Thymus (tissue), 11 donors: ENCODE data around the gene RERE. TPM values are rescaled to one million over a fixed set of nuclear protein-coding genes. Genes with fewer than 3 reads are reported as not detected.

Experiments
- DNase-seq, 9 donors: peaks; one replicate each; pipeline ENCODE4 v3.0.0-alpha.2; 2013; ENCODE audit warnings: low spot score in 9 of 9, low read depth in 6 of 9, missing footprints in 1 of 9
- H3K27ac ChIP-seq, 2 donors: one replicate each; pipeline ENCODE4 v1.5.1; 2013; ENCODE audit warnings: control low read depth in 1 of 2, low read depth in 1 of 2, low read length in 1 of 2, mild to moderate bottlenecking in 1 of 2, moderate library complexity in 1 of 2
- H3K27me3 ChIP-seq, 2 donors: one replicate each; pipeline ENCODE4 v1.5.1; 2013; ENCODE audit warnings: low read length in 1 of 2; ENCODE audit not compliant: control insufficient read depth in 2 of 2, insufficient read depth in 1 of 2
- H3K36me3 ChIP-seq, 2 donors: one replicate each; pipeline ENCODE4 v1.5.1; 2013; ENCODE audit warnings: low read length in 1 of 2, mild to moderate bottlenecking in 1 of 2, moderate library complexity in 1 of 2; ENCODE audit not compliant: control insufficient read depth in 2 of 2, insufficient read depth in 2 of 2
- H3K4me1 ChIP-seq, 2 donors: one replicate each; pipeline ENCODE4 v1.5.1; 2013; ENCODE audit warnings: low read length in 2 of 2; ENCODE audit not compliant: control insufficient read depth in 2 of 2, insufficient read depth in 2 of 2
- H3K4me3 ChIP-seq, 2 donors: one replicate each; pipeline ENCODE4 v1.5.1; 2013; ENCODE audit warnings: low read length in 2 of 2, control low read depth in 1 of 2, mild to moderate bottlenecking in 1 of 2
- H3K9me3 ChIP-seq, 2 donors: one replicate each; pipeline ENCODE4 v1.5.1; 2013; ENCODE audit warnings: low read length in 1 of 2, mild to moderate bottlenecking in 1 of 2; ENCODE audit not compliant: control insufficient read depth in 2 of 2, insufficient read depth in 1 of 2
- WGBS: extraction: QIAGEN DNeasy Blood & Tissue Kit; methylation state at CpG from one replicate; pipeline ENCODE4 v1.1.7; 2013; 5-methylcytosine and 5-hydroxymethylcytosine counted together
- polyA plus RNA-seq: library from polyadenylated mRNA; stranded (reverse); fragments of 200-250 nt; gene quantifications from one replicate; pipeline ENCODE4 v1.2.3, GENCODE V29; 2013
- total RNA-seq: library from RNA; stranded (reverse); fragments of 120-200 nt; gene quantifications from one replicate; pipeline ENCODE4 v1.2.4, GENCODE V29; 2013
- donor health status: healthy.

Gene RERE
- total and polyA plus RNA-seq, 2 donors, result 22.9 to 37.7 TPM

DNA sequence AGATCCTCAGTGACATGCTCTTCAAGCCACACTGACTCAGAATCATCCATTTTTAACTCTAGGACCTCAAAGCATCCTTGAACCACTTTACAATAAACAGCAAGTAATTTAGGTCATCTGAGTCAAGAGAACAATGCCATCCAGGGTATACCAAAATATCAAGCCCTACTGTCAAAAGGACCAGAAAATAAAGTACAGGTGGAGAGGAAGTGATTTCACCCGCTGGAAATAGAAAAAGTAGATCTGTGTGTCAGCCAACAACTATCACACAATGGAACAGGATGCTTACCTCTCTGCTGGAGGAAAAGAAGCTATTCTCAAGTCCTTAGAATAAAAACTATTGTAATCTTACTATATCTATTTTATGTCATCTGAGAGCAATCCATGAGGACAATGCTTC is 37.0 kb downstream of the RERE start:
- H3K36me3 ChIP-seq, result no peaks in the 10 kb centered on the region
- no peaks in the 10 kb centered on the region for H3K27me3 ChIP-seq
- 62% methylated on average over 1 of the region's 1 CpG for WGBS
- H3K4me3 ChIP-seq, result no peak overlapping the region
- no peaks in the 10 kb centered on the region for H3K9me3 ChIP-seq
- H3K4me1 ChIP-seq, result peaks cover 7 to 9% of the 10 kb centered on the region in 2 donors
- peak in 6 of 9 donors; percentile 2 to 45 (median 12) for DNase-seq
- H3K27ac ChIP-seq, result peak overlapping the region in 1 of 2 donors; percentile 58

DNA sequence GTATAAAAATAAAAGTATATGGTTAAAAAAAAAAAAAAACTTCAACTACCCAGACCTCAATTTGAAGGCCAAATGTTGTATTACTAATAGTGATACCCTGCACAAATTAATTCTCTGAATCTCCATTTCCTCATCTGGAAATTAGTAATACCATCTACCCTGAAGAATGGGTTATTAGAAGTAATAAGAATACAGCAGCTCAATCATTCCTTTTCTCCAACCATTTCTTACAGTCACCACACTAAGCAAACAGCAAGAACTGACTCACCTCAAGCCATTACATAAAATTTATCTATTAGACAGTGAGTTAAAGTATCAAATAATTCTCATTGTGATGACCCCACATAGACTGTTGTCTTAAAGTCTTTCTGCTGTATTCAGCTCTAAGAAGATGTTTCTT is 39.6 kb downstream of the RERE start:
- no peak overlapping the region for H3K4me3 ChIP-seq
- no peaks in the 10 kb centered on the region for H3K9me3 ChIP-seq
- no peak for DNase-seq
- no peaks in the 10 kb centered on the region for H3K36me3 ChIP-seq
- H3K27ac ChIP-seq, result no peak overlapping the region
- peaks cover 7 to 9% of the 10 kb centered on the region in 2 donors for H3K4me1 ChIP-seq
- H3K27me3 ChIP-seq, result no peaks in the 10 kb centered on the region

DNA sequence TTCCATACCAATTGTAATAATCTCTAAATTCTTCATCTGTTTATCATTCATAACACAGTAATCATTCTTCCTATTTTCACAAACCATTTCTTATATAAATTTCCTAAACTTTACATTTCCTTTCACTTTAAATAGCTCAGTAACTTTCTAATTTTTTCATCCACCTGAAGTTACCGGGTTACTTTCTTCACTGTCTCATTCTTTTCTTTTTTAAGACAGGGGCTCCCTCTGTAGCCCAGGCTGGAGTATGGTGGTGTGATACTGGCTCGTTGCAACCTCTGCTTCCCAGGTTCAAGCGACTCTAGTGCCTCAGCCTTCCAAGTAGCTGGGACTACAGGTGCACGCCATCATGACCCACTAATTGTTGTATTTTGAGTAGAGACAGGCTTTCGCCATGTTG is 41.3 kb downstream of the RERE start:
- Histone ChIP-seq H3K27ac (no peak overlapping the region), H3K27me3 (no peaks in the 10 kb centered on the region), H3K4me1 (peaks cover 7 to 9% of the 10 kb centered on the region in 2 donors), H3K36me3 (no peaks in the 10 kb centered on the region), H3K4me3 (no peak overlapping the region), H3K9me3 (no peaks in the 10 kb centered on the region)
- whole genome bisulfite sequencing, result 92% methylated on average over 5 of the region's 5 CpGs
- DNase-seq, result no peak

DNA sequence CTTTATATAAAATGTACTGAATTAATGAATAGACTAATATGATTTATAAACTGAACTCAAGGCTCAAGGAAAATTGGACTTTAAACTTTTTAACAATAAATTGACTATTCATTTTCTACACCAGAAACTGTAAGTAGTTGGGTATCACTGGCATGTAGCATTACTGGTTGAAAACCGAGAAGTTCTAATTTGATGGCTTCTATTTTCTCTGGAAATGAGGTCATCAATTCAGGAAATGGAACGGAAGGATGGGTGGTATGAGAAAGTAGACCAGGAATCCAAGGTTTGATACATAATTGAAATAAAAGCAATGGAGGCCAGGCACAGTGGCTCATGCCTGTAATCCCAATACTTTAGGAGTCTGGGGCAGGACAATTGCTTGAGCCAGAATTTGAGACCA is 50.4 kb downstream of the RERE start:
- no peaks in the 10 kb centered on the region for H3K9me3 ChIP-seq
- no peaks in the 10 kb centered on the region for H3K36me3 ChIP-seq
- H3K27me3 ChIP-seq, result no peaks in the 10 kb centered on the region
- WGBS, result 97% methylated on average over 2 of the region's 2 CpGs
- DNase-seq, result no peak
- no peak overlapping the region for H3K27ac ChIP-seq
- H3K4me1 ChIP-seq, result peaks cover 0 to 8% of the 10 kb centered on the region in 2 donors
- H3K4me3 ChIP-seq, result no peak overlapping the region

DNA sequence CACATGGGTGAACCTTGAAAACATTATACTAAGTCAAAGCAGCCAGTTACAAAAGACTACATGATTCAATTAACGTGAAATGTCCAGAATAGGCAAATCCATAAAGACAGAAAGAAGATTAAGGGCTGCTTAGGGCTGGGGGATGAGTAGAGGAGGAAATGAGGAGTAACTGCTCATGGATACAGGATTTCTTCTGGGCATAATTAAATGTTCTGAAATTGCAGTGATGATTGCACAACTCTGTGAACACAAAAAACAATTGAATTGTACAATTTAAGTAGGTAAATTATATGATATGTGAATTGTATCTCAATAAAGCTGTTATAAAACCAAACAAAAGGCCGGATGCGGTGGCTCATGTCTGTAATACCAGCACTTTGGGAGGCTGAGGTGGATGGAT is 52.2 kb downstream of the RERE start:
- H3K27me3 ChIP-seq, result no peaks in the 10 kb centered on the region
- no peak for DNase-seq

DNA sequence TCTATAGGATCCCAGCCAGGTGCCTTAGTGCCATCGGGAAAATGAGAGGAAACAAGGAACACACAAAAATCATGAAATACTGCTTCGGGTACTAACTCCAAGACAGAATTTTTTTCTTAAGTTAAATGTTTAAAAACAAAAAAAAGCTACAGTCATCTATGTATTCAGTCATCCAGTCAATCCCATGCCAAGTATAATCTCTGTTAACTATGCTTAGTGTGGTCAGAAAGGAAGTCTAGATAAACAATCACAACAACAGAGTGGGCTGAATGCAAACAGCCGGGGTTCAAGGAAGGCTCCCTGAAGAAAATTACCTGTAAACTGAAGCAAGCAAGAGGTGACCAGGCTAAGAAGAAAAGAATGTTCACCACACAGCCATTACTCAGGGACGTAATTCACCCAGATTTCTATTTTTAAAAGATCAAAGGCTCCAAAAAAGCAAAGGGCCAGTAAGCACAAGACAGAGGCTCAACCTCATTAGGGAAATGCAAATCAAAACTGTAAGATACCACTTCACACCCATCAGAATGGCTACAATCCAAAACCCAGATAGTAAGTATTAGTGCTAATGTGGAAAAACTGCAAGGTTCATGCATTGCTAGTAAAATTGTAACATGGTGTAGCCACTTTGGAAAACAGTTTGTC is 53.0 kb downstream of the RERE start:
- DNase-seq, result no peak
- 94% methylated on average over 4 of the region's 4 CpGs for WGBS
- no peak overlapping the region for H3K4me3 ChIP-seq
- H3K27me3 ChIP-seq, result no peaks in the 10 kb centered on the region
- H3K36me3 ChIP-seq, result peaks cover 0 to 3% of the 10 kb centered on the region in 2 donors
- H3K27ac ChIP-seq, result no peak overlapping the region
- no peaks in the 10 kb centered on the region for H3K9me3 ChIP-seq
- peaks cover 0 to 8% of the 10 kb centered on the region in 2 donors for H3K4me1 ChIP-seq

More for the DNA sequence above, 52.2 kb downstream of the RERE start:
- Histone ChIP-seq H3K9me3 (no peaks in the 10 kb centered on the region), H3K36me3 (peaks cover 0 to 3% of the 10 kb centered on the region in 2 donors), H3K4me1 (peaks cover 0 to 8% of the 10 kb centered on the region in 2 donors), H3K27ac (no peak overlapping the region), H3K4me3 (no peak overlapping the region)
- WGBS, result 99% methylated on average over 3 of the region's 3 CpGs

DNA sequence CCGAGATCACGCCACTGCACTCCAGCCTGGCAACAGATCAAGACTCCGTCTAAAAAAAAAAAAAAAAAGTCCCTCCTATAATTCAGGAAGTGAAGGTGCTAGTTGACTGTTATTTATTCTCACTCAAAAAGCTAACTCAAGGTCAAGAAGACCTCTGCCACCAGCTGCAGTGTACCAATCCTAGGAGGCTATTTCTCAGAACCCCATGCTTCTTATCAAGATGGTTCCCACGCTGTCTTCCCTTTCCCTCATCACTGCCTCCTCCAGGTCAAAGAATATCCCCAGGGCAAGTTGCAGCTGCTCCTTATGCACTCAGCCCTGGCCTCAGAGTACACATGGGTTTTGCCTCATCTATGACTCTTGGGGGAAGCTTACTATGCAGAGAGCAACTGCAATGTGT is 53.6 kb downstream of the RERE start:
- Histone ChIP-seq H3K9me3 (no peaks in the 10 kb centered on the region), H3K4me1 (peaks cover 0 to 8% of the 10 kb centered on the region in 2 donors), H3K27ac (no peak overlapping the region), H3K4me3 (no peak overlapping the region), H3K27me3 (no peaks in the 10 kb centered on the region), H3K36me3 (peaks cover 0 to 3% of the 10 kb centered on the region in 2 donors)
- 72% methylated on average over 4 of the region's 4 CpGs for WGBS
- DNase-seq, result no peak

DNA sequence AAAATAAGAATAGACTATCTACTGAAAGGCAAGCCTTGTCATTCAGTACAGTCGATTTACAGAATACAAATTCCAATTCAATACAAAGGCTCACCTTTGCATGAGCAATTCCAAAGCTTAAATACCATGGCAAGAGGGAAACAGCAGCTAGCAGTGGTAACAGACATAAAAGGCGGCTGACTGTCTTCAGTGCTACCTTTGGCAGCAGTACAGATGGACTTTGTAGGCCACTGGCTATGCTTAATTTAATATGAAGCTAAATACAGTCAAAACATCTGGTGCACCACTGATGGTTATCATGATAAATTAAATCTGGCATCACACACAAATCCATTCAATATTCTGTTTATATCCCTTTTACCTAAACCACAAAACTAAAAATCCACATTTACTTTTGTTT is 62.4 kb downstream of the RERE start:
- no peaks in the 10 kb centered on the region for H3K27me3 ChIP-seq
- peaks cover 0 to 6% of the 10 kb centered on the region in 2 donors for H3K9me3 ChIP-seq
- no peak overlapping the region for H3K4me3 ChIP-seq
- peaks cover 2 to 13% of the 10 kb centered on the region in 2 donors for H3K4me1 ChIP-seq
- H3K27ac ChIP-seq, result no peak overlapping the region
- no peak for DNase-seq
- no peaks in the 10 kb centered on the region for H3K36me3 ChIP-seq
- 95% methylated on average over 2 of the region's 2 CpGs for WGBS

DNA sequence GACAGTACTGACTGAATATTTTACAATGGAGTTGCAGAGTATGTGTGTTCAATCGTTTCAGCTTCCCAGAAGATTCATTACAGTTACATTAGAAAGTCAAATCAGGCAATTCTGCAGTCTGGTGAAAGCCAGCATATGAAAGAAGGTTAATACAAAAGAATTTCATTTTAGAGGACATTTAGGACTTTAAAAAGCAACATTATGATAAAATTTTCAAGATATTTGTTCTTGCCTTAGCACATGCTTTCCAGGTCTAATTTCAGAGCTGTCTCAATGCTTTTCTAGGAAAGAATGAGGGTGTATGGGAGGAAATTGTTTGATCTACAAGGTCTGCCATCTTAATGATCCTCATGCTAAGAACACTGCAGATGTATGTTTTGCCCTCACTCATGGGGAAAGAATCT is 63.2 kb downstream of the RERE start:
- H3K4me3 ChIP-seq, result no peak overlapping the region
- H3K9me3 ChIP-seq, result peaks cover 0 to 6% of the 10 kb centered on the region in 2 donors
- no peak for DNase-seq
- H3K4me1 ChIP-seq, result peaks cover 2 to 15% of the 10 kb centered on the region in 2 donors
- H3K27me3 ChIP-seq, result no peaks in the 10 kb centered on the region
- no peak overlapping the region for H3K27ac ChIP-seq
- WGBS, result 85% methylated on average over 1 of the region's 1 CpG
- no peaks in the 10 kb centered on the region for H3K36me3 ChIP-seq
